GM19438 (cell line): ENCODE data around the gene PNMA8B.
"Not testable (repeated sequence)": the region's sequence is repeated elsewhere in the genome, so short reads cannot be mapped to it uniquely, and the experiment has no call there.

Experiments used
- ATAC-seq: cut with Tn5 transposase; IDR thresholded peaks from one replicate; pipeline ENCODE4 v1.9.1; 2021; ENCODE audit warnings: low read depth; ENCODE audit not compliant: unreplicated experiment

PNMA8B gene

DNA sequence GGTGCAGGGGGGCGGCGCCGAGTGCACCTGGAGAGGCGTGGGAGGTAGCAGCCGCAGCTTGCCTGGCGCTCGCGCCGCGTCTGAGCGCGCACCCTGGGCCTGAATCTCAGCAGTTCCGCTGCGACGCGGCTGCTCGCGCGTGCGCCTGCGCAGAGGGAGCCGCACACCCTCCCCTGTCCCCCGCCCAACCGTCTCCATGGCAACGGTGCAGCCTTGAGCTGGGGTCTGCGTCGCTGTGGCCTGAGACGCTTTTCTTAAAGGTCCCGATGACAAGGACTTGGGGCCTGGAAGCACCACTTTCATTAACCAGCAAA is at the start of gene PNMA8B:
PNMA8B (minus strand) TSS at position 82 of the 314 bp plus-strand sequence. CDS start 402 bp downstream, outside the sequence.
- ATAC-seq: no peak

- no peak for ATAC-seq
Observed at GRCh38 chr19:46544651-46545050, 49.0 kb upstream of the PNMA8B start.

- ATAC-seq: no peak
Observed at GRCh38 chr19:46542428-46543230, 47.0 kb upstream of the PNMA8B start.

GRCh38 chr19:46537136-46538097 is 41.8 kb upstream of the PNMA8B start:
- no peak for ATAC-seq

DNA sequence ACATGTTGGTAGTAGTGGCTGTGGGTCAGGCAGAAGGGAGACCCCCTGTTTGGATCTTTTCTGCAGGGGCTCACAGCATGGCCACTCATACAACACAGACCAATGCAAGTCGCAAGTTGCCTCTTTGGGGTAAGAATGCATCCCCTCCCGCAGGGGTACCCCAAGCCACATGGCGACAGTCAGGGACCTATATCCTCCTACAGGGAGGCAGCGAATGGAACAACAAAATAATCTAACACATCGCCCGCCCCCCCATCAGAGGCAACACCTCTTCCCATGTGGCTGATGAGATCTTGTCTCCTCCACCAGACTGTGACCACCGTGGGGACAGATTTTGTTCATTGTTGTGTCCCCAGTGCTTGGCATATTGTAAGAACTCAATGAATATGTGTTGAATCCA is 40.7 kb upstream of the PNMA8B start:
- ATAC-seq: no peak

DNA sequence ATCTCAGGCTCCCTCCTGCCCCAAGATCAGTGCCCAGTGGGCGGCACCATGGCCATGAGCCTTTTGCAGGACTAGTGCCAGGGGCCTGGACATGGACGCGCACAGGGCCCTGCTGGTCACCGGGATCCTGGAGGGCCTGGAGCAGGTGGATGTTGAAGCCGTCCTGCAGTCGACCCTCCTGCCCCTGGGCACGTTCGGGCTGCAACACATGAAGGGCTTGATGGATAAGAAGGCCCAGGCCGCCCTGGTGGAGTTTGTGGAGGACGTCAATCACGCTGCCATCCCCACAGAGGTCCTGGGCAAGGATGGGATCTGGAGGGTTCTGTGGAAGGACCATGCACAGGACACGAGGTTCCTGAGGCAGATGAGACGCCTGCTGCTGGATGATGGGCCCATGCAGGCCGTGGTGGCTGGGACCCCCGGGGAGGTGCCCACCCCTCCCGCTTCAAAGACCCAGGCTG is 38.0 kb upstream of the PNMA8B start:
- no peak for ATAC-seq

GRCh38 chr19:46533078-46533620 is 37.5 kb upstream of the PNMA8B start:
- ATAC-seq: no peak

DNA sequence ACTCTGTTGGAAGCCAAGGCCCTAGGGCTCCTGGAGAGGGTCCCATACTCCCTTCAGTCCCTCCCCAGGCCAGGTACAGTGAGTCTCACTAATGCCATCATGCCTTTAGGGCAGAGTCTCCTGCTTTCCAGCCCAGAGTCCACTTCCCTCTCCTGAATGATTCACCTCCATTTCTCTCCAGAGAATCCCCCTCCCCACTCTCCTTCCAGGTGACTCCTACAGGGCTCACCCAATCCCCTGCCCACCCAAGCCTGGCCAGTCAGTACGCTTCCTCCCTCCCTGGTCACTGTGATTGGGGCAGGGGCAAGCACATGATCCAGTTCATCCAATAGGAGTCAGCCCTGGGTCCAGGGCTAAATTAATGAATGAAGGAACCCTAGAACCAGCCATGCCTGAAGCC is 35.0 kb upstream of the PNMA8B start:
- no peak for ATAC-seq

- no peak for ATAC-seq
Observed at GRCh38 chr19:46529622-46530451, 34.2 kb upstream of the PNMA8B start.

DNA sequence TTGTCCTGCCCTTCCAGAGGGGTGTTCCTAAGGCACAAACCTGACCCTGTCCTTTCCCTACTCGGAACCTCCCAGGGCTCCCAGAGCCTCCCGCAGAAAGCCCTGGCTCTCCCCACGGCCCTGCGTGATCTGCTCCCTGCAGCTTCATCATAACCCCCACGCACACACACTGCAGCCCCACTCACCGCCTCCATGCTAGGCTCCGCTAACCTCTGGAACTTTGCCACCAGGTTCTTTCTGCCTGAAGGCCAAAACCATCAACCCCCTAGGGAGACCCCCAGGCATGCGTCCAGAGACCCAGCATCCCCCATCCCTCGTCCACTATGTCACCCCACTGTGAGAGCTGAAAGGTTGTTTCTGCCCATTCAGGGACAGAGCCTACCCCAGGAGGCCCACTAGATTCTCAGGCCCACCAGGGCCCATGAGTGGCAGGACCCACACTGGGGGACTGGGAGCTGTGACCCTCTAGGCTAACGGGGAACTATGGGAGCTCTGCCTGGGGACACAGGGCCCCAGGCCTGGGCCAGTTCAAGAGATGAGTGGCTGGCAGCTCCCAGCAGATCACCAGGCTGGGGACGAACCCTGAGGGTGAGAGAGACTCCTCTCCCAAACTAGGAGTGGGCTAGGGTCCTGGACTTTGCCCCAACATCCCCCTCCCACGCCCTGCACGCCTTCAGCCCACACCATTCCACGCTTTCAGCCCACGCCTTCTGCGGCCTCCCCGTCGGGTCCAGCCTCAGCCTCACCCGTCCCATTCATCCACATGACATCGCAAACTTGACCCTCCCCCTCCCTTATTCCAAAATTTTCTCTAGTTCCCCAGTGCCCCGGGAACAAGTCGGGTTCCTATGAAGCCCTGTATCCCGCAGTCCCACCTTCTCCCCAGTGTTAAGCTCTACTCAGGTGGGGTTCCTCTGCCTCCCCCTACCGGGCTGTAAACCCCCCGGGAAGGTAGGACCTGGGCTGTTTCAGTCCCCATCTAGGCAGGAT is 33.2 kb upstream of the PNMA8B start:
- no peak for ATAC-seq

- not testable (repeated sequence) for ATAC-seq
Observed at GRCh38 chr19:46526801-46527200, 31.1 kb upstream of the PNMA8B start.

DNA sequence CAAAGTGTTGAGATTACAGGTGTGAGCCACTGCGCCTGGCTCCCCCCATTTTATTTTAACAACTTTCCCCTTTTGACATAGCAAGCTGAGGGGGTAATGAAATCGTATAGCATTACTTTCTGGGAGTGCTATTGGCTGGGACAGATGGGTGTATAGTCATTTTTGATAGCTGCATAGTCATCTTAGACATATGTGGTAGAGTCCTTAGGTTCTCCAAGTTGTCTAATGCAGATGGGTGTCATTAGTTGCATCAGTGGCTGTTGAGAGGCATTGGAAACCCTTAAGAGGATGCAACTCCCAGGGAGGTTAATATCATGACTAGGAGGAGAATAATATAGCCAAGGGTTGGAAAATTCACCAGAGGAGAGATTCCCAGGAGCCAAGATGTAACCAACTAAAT is 28.6 kb upstream of the PNMA8B start:
- no peak for ATAC-seq

DNA sequence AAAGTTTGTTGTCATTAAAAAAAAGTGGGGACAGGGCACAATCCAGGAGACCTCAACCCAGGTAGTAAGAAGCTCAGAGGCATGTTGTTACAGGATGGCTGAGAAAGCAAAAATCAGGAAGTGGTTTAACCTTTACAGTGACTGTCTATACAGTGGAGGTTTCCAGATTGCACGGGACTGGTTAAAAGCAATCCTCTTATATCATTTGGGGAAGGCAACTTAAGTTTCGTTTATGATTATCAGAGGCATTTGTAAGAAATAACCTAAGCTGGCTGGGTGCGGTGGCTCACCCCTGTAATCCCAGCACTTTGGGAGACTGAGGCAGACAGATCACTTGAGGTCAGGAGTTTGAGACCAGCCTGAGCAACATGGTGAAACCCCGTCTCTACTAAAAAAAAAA is 27.3 kb upstream of the PNMA8B start:
- not testable (repeated sequence) for ATAC-seq

DNA sequence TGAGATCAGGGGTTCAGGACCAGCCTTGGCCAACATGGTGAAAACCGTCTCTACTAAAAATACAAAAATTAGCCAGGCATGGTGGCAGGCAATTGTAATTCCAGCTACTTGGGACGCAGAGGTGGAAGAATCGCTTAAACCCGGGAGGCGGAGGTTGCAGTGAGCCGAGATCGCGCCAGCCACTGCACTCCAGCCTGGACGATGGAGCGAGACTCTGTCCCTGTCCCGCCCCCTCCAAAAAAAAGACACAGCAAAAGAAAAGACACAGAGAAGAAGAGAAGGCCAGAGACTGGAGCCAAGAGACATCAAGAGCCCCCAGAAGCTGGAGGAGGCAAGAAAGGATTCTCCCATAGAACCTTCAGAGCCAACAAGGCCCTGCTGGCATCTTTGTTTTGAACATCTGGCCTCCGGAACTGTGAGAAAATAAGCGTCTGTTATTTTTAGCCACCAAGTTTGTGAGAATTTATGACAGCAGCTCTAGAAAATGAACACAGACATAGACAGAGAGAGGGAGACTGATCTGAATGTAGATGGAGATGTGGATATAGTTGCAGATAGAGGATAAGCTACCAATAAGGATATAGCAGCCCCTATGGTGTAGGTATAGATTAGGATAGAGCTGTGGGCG is 25.7 kb upstream of the PNMA8B start:
- no peak for ATAC-seq

GRCh38 chr19:46520616-46521015 is 24.9 kb upstream of the PNMA8B start:
- no peak for ATAC-seq

DNA sequence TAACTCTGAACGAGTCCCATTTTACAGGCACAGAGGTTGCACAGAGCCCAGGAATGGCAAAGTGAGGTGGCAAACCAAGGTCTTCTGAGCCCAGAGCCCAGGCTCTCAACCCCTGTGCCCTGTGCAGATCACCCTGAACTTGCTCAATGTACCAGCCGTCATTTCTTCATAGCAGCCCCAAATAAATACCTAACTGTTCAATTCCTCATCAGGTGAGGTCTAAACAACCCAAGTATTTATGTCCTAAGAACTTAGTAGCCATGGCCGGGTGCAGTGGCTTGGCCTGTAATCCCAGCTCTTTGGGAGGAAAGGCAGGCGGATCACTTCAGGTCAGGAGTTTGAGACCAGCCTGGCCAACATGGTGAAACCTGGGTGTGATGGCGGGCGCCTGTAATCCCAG is 21.8 kb upstream of the PNMA8B start:
- ATAC-seq: no peak

DNA sequence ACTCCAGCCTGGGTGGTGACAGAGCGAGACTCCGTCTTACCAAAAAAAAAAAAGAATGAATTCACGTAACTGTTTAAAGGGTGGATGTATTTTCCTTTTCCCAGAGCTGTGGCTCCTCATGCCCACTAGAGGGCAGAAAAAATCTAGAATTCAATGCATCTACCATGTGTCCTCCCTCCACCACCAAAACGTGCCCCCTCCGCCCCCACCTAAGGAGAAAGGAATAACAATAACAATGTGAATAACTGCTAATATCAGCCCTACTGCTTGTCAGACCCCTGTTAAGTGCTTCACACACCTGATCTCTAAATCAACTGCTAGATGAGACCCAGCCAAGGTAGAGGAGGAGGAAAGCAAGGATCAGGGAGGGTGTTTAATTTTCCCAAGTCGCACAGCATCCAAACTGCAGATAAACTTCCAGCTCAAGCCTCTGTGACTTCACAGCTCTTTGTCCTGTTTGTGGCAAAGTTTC is 20.2 kb upstream of the PNMA8B start:
- ATAC-seq: no peak

- no peak for ATAC-seq
Observed at GRCh38 chr19:46515290-46515609, 19.6 kb upstream of the PNMA8B start.
